A673 (cell line): ENCODE results near the gene NDC80.

Source experiments
- CTCF ChIP-seq: fragments of 300-800, 200-600 bp; sonication (generic); conservative IDR thresholded peaks from 2 replicates; pipeline ENCODE4 v1.5.1; 2017; ENCODE audit warnings: low read depth, mild to moderate bottlenecking, antibody characterized with exemption, low read length, moderate library complexity, mixed read lengths
- EZH2 ChIP-seq: fragments of 200-600 bp; sonication (generic); IDR thresholded peaks from 2 replicates; pipeline ENCODE4 v1.6.1; 2017; ENCODE audit warnings: borderline replicate concordance, low read depth, mild to moderate bottlenecking, mixed read lengths, antibody characterized with exemption, low read length; ENCODE audit not compliant: poor library complexity, severe bottlenecking

GRCh38 chr18:2655178-2655953 is 84.0 kb downstream of the NDC80 start, which contains the start of gene SMCHD1:
- TF ChIP-seq CTCF (no peak), EZH2 (no peak)
